Fibroblast of the aortic adventitia (primary cell): ENCODE results near the gene HOXB5. TPM values are rescaled to one million over a fixed set of nuclear protein-coding genes. Genes with fewer than 3 reads are reported as not detected.
A peak's percentile ranks its signal among the peaks of the same experiment; 100 is the strongest.

ENCODE experiments used
- DNase-seq: peaks from one replicate; pipeline ENCODE4 v3.0.0-alpha.2; 2010; ENCODE audit warnings: low read depth
- H3K4me3 ChIP-seq: 2 replicates; pipeline ENCODE4 v1.5.1; 2011; ENCODE audit warnings: low read depth, mild to moderate bottlenecking, control low read depth, low read length, moderate library complexity
- total RNA-seq: library from RNA; depleted of rRNA; stranded (reverse); fragments of >200 nt; gene quantifications from 2 replicates; pipeline ENCODE4 v1.2.3, GENCODE V29; 2012; ENCODE audit warnings: low replicate concordance
- TF ChIP-seq, protein P1 (sequence below): IDR thresholded peaks from 2 replicates; pipeline ENCODE4 v1.5.1; 2011; ENCODE audit warnings: mild to moderate bottlenecking, low read length, control low read depth, inconsistent platforms; ENCODE audit not compliant: insufficient read depth

The HOXB5 gene
- total RNA-seq, 1 donor: 0.27 TPM

- H3K4me3 ChIP-seq: peak overlapping the region; percentile 61
- peak; percentile 81 for DNase-seq
- TF ChIP-seq, protein P1, sequence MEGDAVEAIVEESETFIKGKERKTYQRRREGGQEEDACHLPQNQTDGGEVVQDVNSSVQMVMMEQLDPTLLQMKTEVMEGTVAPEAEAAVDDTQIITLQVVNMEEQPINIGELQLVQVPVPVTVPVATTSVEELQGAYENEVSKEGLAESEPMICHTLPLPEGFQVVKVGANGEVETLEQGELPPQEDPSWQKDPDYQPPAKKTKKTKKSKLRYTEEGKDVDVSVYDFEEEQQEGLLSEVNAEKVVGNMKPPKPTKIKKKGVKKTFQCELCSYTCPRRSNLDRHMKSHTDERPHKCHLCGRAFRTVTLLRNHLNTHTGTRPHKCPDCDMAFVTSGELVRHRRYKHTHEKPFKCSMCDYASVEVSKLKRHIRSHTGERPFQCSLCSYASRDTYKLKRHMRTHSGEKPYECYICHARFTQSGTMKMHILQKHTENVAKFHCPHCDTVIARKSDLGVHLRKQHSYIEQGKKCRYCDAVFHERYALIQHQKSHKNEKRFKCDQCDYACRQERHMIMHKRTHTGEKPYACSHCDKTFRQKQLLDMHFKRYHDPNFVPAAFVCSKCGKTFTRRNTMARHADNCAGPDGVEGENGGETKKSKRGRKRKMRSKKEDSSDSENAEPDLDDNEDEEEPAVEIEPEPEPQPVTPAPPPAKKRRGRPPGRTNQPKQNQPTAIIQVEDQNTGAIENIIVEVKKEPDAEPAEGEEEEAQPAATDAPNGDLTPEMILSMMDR: no peak
Observed at GRCh38 chr17:48559840-48560817, 33.5 kb downstream of the HOXB5 start.

GRCh38 chr17:48559122-48559839, 34.3 kb downstream of the HOXB5 start:
- peak; percentile 30 for DNase-seq
- TF ChIP-seq, protein P1: no peak
- H3K4me3 ChIP-seq: peak overlapping the region; percentile 61

DNA sequence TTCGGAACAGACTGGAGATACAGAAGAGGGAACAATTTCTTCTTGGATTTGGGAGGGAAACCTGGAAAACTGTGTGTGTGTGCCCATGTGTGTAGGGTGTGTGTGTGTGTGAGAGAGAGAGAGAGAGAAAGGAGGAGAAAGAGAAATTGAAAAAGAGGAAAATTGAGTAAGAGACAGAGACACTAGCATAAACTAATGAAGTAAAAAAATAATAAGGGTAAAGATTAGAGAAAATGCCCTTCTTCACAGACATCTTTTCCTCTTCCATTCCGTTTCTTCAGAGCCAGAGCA, 34.8 kb downstream of the HOXB5 start:
- TF ChIP-seq, protein P1: no peak
- peak; percentile 19 for DNase-seq
- H3K4me3 ChIP-seq: peak overlapping the region; percentile 61

- DNase-seq: no peak
- H3K4me3 ChIP-seq: peak overlapping the region; percentile 61
- TF ChIP-seq, protein P1: no peak
Observed at GRCh38 chr17:48558057-48558830, 35.3 kb downstream of the HOXB5 start.

DNA sequence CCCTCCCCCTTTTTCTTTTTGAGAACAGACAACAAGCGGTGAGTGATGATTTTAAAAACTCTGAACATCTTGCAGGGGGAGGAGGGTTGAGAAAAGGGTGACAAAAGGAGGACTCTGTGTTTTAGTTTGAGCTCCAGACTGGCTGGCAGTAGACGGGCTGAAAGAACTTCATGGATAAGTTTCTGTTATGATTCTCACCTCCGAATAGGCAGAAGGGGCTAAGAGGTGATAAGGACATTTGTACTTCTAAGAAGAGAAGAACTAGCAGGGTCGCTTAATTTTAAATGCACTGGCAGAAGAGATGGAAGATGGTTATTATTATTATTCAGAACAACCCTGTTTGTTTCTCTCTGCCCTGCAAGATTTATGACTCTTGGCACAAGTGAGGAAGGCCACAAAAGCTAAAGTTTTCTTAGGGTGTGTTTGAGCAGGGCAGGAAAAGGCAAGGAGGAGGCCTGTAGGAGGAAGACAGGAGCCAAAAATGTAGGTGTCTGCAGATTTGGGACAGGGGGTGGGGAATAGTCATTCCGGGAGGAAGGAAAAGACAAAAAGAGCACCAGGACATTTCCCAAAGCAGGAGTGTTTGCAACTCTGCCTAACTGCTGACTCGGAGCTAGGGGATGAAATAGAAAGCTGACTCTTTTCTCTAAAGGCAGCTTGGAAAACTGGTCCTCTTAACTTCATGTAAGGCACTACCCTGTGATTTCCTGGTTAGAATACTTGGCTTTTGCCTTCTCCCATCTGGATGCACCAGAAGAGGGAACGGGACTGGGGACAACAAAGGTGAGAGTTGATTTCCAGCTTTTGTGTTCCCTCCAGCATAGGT, 36.8 kb downstream of the HOXB5 start:
- TF ChIP-seq, protein P1: no peak
- peak overlapping the region; percentile 61 for H3K4me3 ChIP-seq
- DNase-seq: peak; percentile 68

- peak overlapping the region; percentile 69 for H3K4me3 ChIP-seq
- TF ChIP-seq, protein P1: no peak
- DNase-seq: no peak
Observed at GRCh38 chr17:48556229-48556575, 37.4 kb downstream of the HOXB5 start.
